Measurements from ENCODE around the gene GID4. TPM values are rescaled to one million over a fixed set of nuclear protein-coding genes. Genes with fewer than 3 reads are reported as not detected.

The GID4 gene
- total RNA-seq, 1 experiment from 2014 or later, result 11.4 TPM

DNA sequence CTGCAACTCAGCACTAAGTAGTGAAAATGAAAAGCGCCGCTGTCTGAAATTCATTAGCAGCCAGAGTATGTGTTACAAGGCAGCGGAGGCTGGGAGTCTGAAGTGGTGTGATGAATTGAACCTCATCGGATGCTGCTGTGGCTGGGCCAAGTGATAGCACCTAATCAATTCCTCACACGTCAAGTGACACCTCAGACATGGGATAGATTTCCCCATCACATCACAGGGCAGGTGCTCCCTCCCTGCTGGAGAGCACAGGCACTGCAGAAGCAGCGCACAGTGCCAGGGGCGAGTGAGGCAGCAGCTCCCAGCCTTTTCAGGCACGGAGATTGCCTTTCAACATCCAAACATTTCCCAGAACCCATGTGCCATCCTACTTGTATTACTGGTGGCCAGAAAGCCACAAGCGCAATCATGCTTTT is 34.3 kb upstream of the GID4 start:
- Histone ChIP-seq H3K9me3 (ENCODE audit: control insufficient read depth, low read depth, low read length) (no peaks in the 10 kb centered on the region), H3K4me1 (ENCODE audit: insufficient read depth, low read length) (no peaks in the 10 kb centered on the region), H2BK15ac (ENCODE audit: low read depth, low read length) (no peak overlapping the region), H4K91ac (ENCODE audit: insufficient read length, low read depth, low read length) (no peak overlapping the region), H3K23ac (ENCODE audit: insufficient read length, low read depth, low read length) (no peak overlapping the region), H2BK120ac (ENCODE audit: low read depth, low read length, poor library complexity, severe bottlenecking) (no peak overlapping the region), H3K14ac (ENCODE audit: insufficient read depth, low read length) (no peak overlapping the region), H4K8ac (replicated peaks; ENCODE audit: insufficient read length, low read depth, low read length) (no peak overlapping the region), H4K5ac (ENCODE audit: insufficient read length, low read depth, low read length) (no peak overlapping the region), H3K9ac (ENCODE audit: extremely low read depth, insufficient read length, low read length) (no peak overlapping the region), H4K20me1 (ENCODE audit: control insufficient read depth, insufficient read depth, insufficient read length) (no peaks in the 10 kb centered on the region), H3K18ac (ENCODE audit: insufficient read length, low read depth, low read length) (no peak overlapping the region), H2AFZ (ENCODE audit: low read length) (no peak overlapping the region), H3K79me2 (ENCODE audit: insufficient read depth, low read length) (no peaks in the 10 kb centered on the region), H3K27ac (ENCODE audit: insufficient read length, low read depth, low read length) (no peak overlapping the region), H2BK20ac (ENCODE audit: low read depth, low read length, poor library complexity, severe bottlenecking) (no peak overlapping the region), H3K27me3 (ENCODE audit: insufficient read depth, low read length) (no peaks in the 10 kb centered on the region), H3K4me2 (ENCODE audit: insufficient read depth, insufficient read length, low read length) (no peak overlapping the region), H2BK12ac (ENCODE audit: insufficient read length, low read depth, low read length) (no peak overlapping the region), H2AK5ac (ENCODE audit: insufficient read length, low read length) (no peak overlapping the region), H3T11ph (ENCODE audit: low read length) (no peak overlapping the region), H3K4ac (ENCODE audit: low read depth, low read length) (no peak overlapping the region), H3K79me1 (ENCODE audit: insufficient read depth, low read depth, low read length, poor library complexity, severe bottlenecking) (no peaks in the 10 kb centered on the region), H3K23me2 (ENCODE audit: insufficient read length, low read depth, low read length, poor library complexity, severe bottlenecking) (no peaks in the 10 kb centered on the region), H2BK5ac (ENCODE audit: insufficient read length, low read length) (no peak overlapping the region), H3K56ac (ENCODE audit: insufficient read length, low read depth, low read length) (no peak overlapping the region)
- DNase-seq, result peak; percentile 72
- Mint-ChIP-seq H3K4me3 (no peak overlapping the region; a peak in 1 of 5 replicates), H3K4me1 (peaks cover 5 to 19% of the 10 kb centered on the region in 2 experiments), H3K9me3 (no peaks in the 10 kb centered on the region), H3K27ac (no peak overlapping the region; a peak in 1 of 7 replicates), H3K36me3 (ENCODE audit: insufficient read depth in 1 of 3, low read depth in 3 of 3) (no peaks in the 10 kb centered on the region), H3K27me3 (ENCODE audit: low read depth) (peaks cover 8% of the 10 kb centered on the region)
- TF ChIP-seq, protein P1, sequence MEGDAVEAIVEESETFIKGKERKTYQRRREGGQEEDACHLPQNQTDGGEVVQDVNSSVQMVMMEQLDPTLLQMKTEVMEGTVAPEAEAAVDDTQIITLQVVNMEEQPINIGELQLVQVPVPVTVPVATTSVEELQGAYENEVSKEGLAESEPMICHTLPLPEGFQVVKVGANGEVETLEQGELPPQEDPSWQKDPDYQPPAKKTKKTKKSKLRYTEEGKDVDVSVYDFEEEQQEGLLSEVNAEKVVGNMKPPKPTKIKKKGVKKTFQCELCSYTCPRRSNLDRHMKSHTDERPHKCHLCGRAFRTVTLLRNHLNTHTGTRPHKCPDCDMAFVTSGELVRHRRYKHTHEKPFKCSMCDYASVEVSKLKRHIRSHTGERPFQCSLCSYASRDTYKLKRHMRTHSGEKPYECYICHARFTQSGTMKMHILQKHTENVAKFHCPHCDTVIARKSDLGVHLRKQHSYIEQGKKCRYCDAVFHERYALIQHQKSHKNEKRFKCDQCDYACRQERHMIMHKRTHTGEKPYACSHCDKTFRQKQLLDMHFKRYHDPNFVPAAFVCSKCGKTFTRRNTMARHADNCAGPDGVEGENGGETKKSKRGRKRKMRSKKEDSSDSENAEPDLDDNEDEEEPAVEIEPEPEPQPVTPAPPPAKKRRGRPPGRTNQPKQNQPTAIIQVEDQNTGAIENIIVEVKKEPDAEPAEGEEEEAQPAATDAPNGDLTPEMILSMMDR (conservative IDR thresholded peaks at IDR 0.05), result peak; percentile 63
- no CpG with 5 or more reads among the region's 9 CpGs for WGBS (ENCODE audit: extremely low coverage, insufficient read length, low lambda C conversion rate)
